ENCODE data around the gene ADORA1.
A peak's percentile ranks its signal among the peaks of the same experiment; 100 is the strongest.

ADORA1 gene

DNA sequence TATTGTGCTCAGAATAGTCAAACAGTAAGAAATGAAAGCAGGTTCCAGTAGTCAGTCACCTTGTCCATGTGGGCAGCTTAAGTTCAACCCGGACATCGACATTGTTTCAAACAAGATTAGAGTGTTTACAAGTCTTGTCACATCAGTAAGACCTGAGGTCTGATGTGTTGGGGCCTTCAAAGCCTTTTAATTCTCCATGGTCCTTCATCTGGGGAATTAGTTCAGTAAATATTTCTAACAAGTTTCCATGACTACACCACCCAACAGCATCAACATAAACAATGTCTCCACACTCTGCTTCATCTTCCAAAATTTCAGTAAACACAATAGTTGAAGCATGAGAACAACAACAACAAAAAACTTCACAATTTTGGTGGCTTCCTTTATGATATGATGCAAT, 15.1 kb upstream of the ADORA1 start:
- DNase-seq (ENCODE audit: low read depth): no peak
- no peak for TF ChIP-seq CTCF (conservative IDR thresholded peaks at IDR 0.05; ENCODE audit: control insufficient read depth, insufficient read depth, low read depth, low read length)
- no peak overlapping the region for H3K4me3 ChIP-seq (ENCODE audit: control insufficient read depth, low read depth, low read length)

GRCh38 chr1:203113308-203113707, 14.2 kb upstream of the ADORA1 start:
- H3K4me3 ChIP-seq (ENCODE audit: control insufficient read depth, low read depth, low read length): no peak overlapping the region
- DNase-seq (ENCODE audit: low read depth): no peak
- TF ChIP-seq CTCF (conservative IDR thresholded peaks at IDR 0.05; ENCODE audit: control insufficient read depth, insufficient read depth, low read depth, low read length): no peak

DNA sequence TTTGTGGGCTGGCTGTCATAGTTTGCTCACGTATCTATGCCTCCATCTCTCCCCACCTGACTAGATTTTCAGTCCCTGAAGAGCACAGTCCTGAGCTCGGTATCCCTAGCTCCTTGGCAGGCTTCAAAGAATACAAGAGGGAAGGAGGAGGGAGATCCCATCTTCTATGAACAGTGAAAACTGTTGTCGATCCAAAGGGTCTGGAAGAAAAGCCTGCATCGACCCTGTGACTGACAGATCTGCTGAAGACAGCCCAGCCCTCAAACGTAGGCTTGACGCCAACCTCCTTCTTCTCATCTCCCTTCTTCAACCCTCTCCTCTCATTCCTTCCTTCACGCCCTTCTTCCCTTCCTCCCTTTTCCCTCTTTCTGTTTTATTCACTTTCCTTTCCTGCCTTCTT, 13.3 kb upstream of the ADORA1 start:
- no peak overlapping the region for H3K4me3 ChIP-seq (ENCODE audit: control insufficient read depth, low read depth, low read length)
- no peak for DNase-seq (ENCODE audit: low read depth)
- TF ChIP-seq CTCF (conservative IDR thresholded peaks at IDR 0.05; ENCODE audit: control insufficient read depth, insufficient read depth, low read depth, low read length): no peak

DNA sequence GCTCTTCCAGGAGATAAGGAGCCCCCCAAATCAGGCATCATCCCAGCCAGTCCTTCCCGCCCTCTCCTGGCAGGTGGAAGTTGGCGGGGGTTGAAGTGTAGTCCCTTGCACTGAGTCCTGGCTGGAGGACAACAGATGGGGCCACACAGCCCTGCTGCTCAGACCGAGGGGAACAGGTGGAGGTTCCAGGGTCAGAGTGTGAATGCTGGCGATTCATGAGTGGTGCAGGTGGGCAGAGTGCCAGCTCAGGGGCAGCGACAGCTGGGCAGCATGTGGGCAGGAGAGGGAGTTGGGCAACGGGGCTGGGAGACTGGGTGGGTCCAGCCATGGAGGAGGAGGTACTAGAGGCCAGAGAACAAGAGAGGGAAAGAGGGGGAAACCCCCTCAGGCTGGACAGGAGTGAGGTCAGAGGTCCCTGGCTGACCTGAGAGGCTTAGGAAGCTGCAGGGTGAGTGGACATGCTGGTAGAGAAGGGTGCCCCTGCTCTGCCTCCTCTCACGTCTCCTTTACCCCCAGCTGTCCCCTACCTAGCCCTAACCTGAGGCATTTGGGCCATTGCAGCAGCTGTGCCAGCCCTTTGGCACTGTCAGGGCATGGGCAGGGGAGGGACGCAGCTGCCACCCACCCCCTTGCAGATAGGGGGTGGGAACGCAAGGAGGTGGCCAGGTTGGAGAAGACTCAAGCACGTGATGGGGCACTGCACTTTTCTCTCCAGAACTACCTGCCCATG, 11.3 kb upstream of the ADORA1 start:
- no peak for DNase-seq (ENCODE audit: low read depth)
- no peak for TF ChIP-seq CTCF (conservative IDR thresholded peaks at IDR 0.05; ENCODE audit: control insufficient read depth, insufficient read depth, low read depth, low read length)
- no peak overlapping the region for H3K4me3 ChIP-seq (ENCODE audit: control insufficient read depth, low read depth, low read length)

GRCh38 chr1:203117611-203118575, 9.6 kb upstream of the ADORA1 start:
- peak; percentile 45 for DNase-seq (ENCODE audit: low read depth)
- H3K4me3 ChIP-seq (ENCODE audit: control insufficient read depth, low read depth, low read length): no peak overlapping the region
- TF ChIP-seq CTCF (conservative IDR thresholded peaks at IDR 0.05; ENCODE audit: control insufficient read depth, insufficient read depth, low read depth, low read length): peak; percentile 60

GRCh38 chr1:203120325-203121153, 7.0 kb upstream of the ADORA1 start:
- no peak overlapping the region for H3K4me3 ChIP-seq (ENCODE audit: control insufficient read depth, low read depth, low read length)
- DNase-seq (ENCODE audit: low read depth): no peak
- no peak for TF ChIP-seq CTCF (conservative IDR thresholded peaks at IDR 0.05; ENCODE audit: control insufficient read depth, insufficient read depth, low read depth, low read length)

Data from fibroblast of mammary gland (primary cell).